Esophagus squamous epithelium (tissue), 5 donors: ENCODE data around the gene LCN9. TPM values are rescaled to one million over a fixed set of nuclear protein-coding genes. Genes with fewer than 3 reads are reported as not detected.

Experiments
- DNase-seq: peaks from one replicate; lab custom pipeline; 2025; lab: John Stamatoyannopoulos, UW
- H3K27ac ChIP-seq, 4 donors: fragments of 200-600 bp; sonication (generic); one replicate each; pipeline ENCODE4 v1.5.1; 2016 to 2019; ENCODE audit warnings: mild to moderate bottlenecking in 1 of 4
- H3K27me3 ChIP-seq, 4 donors: fragments of 200-600 bp; sonication (generic); 1 replicate in 3 of 4; 2 replicates in 1 of 4; pipeline versions ENCODE4 v1.5.1 to v1.6.0; 2017 to 2021; ENCODE audit warnings: antibody characterized with exemption in 1 of 4
- H3K36me3 ChIP-seq, 3 donors: fragments of 200-600 bp; sonication (generic); one replicate each; pipeline ENCODE4 v1.5.1; 2016 to 2019
- H3K4me1 ChIP-seq, 3 donors: fragments of 200-600 bp; sonication (generic); one replicate each; pipeline ENCODE4 v1.5.1; 2017 to 2019
- H3K4me3 ChIP-seq, 4 donors: fragments of 200-600 bp; sonication (generic); 1 replicate in 3 of 4; 2 replicates in 1 of 4; pipeline ENCODE4 v1.5.1; 2016 to 2019; ENCODE audit warnings: mild to moderate bottlenecking in 2 of 4, moderate library complexity in 1 of 4
- H3K9me3 ChIP-seq, 3 donors: fragments of 200-600 bp; sonication (generic); one replicate each; pipeline ENCODE4 v1.5.1; 2016 to 2019
- CTCF ChIP-seq, 6 experiments: fragments of 450-650 bp in 4 of 6; fragments of 200-600 bp in 2 of 6; sonication (generic) in 2 of 6; IDR thresholded peaks; one replicate each; pipeline ENCODE4 v1.5.1; 2016 to 2019; ENCODE audit warnings: antibody characterized with exemption in 6 of 6, mild to moderate bottlenecking in 4 of 6, moderate library complexity in 4 of 6
- POLR2A ChIP-seq, 4 donors: fragments of 450-650 bp; IDR thresholded peaks; one replicate each; pipeline ENCODE4 v1.6.1; 2017; ENCODE audit warnings: antibody characterized with exemption in 4 of 4, mild to moderate bottlenecking in 4 of 4, moderate library complexity in 3 of 4
- whole genome bisulfite sequencing, 2 donors: methylation state at CpG; one replicate each; pipeline ENCODE4 v1.1.5; 2018; 5-methylcytosine and 5-hydroxymethylcytosine counted together
- intact Hi-C: fragments of 100-400 bp; cut with DNase I; formaldehyde crosslinking; loops from one replicate; pipeline ENCODE4 v1.15.0; 2022
- total RNA-seq, 4 donors: library from RNA; depleted of rRNA; stranded (reverse); fragments of >200 nt; gene quantifications; one replicate each; pipeline ENCODE4 v1.1.0, GENCODE V29; 2016
- donor health status: DM: yes; HTN: yes; CAD: no.

The LCN9 gene
- total RNA-seq, 4 donors from 2014 or later: not detected

- Histone ChIP-seq H3K9me3 (peaks cover 0 to 59% (median 32%) of the 10 kb centered on the region in 3 donors), H3K27ac (no peak overlapping the region), H3K4me3 (no peak overlapping the region), H3K4me1 (no peaks in the 10 kb centered on the region), H3K27me3 (peaks cover 0 to 7% (median 0%) of the 10 kb centered on the region in 4 donors), H3K36me3 (no peaks in the 10 kb centered on the region)
- TF ChIP-seq POLR2A (IDR thresholded peaks at IDR 0.05) (no peak), CTCF (IDR thresholded peaks at IDR 0.05) (no peak)
- no peak for DNase-seq
- intact Hi-C loops: no loop called here
- WGBS, 2 donors: 77% methylated on average over 10 of the region's 10 CpGs
These were observed 14.4 kb upstream of the LCN9 start for GRCh38 chr9:135648494-135649410.

- H3K36me3 ChIP-seq: no peaks in the 10 kb centered on the region
- peaks cover 0 to 51% (median 28%) of the 10 kb centered on the region in 3 donors for H3K9me3 ChIP-seq
- H3K27me3 ChIP-seq: peaks cover 0 to 9% (median 0%) of the 10 kb centered on the region in 4 donors
- 61 to 70% methylated on average over 2 of the region's 2 CpGs for WGBS, 2 donors
- no peaks in the 10 kb centered on the region for H3K4me1 ChIP-seq
- no peak for TF ChIP-seq CTCF (IDR thresholded peaks at IDR 0.05)
- no peak for TF ChIP-seq POLR2A (IDR thresholded peaks at IDR 0.05)
- no peak overlapping the region for H3K4me3 ChIP-seq
- H3K27ac ChIP-seq: no peak overlapping the region
- intact Hi-C loops: no loop called here
- DNase-seq: no peak
These were observed 13.6 kb upstream of the LCN9 start for GRCh38 chr9:135649508-135649907.

GRCh38 chr9:135650408-135650807, 12.7 kb upstream of the LCN9 start:
- intact Hi-C loops: no loop called here
- Histone ChIP-seq H3K4me1 (no peaks in the 10 kb centered on the region), H3K4me3 (no peak overlapping the region), H3K27me3 (peaks cover 0 to 18% (median 0%) of the 10 kb centered on the region in 4 donors), H3K9me3 (peaks cover 0 to 42% (median 20%) of the 10 kb centered on the region in 3 donors), H3K27ac (no peak overlapping the region), H3K36me3 (no peaks in the 10 kb centered on the region)
- DNase-seq: no peak
- TF ChIP-seq POLR2A (IDR thresholded peaks at IDR 0.05): no peak
- no peak for TF ChIP-seq CTCF (IDR thresholded peaks at IDR 0.05)
- WGBS, 2 donors: 85 to 92% methylated on average over 17 of the region's 17 CpGs

GRCh38 chr9:135655317-135655716, 7.8 kb upstream of the LCN9 start:
- no peak for DNase-seq
- TF ChIP-seq CTCF (IDR thresholded peaks at IDR 0.05) (no peak), POLR2A (IDR thresholded peaks at IDR 0.05) (no peak)
- 46% methylated on average over 3 of the region's 8 CpGs; no CpG with 5 or more reads in 1 of the 2 donors for WGBS, 2 donors
- Histone ChIP-seq H3K36me3 (no peaks in the 10 kb centered on the region), H3K27me3 (peaks cover 0 to 30% (median 0%) of the 10 kb centered on the region in 4 donors), H3K9me3 (no peaks in the 10 kb centered on the region), H3K4me3 (no peak overlapping the region), H3K4me1 (no peaks in the 10 kb centered on the region), H3K27ac (no peak overlapping the region)
- intact Hi-C loops: no loop called here

GRCh38 chr9:135657416-135657815, 5.7 kb upstream of the LCN9 start:
- Histone ChIP-seq H3K27me3 (peaks cover 0 to 30% (median 0%) of the 10 kb centered on the region in 4 donors), H3K4me1 (no peaks in the 10 kb centered on the region), H3K36me3 (no peaks in the 10 kb centered on the region), H3K4me3 (no peak overlapping the region), H3K9me3 (no peaks in the 10 kb centered on the region), H3K27ac (no peak overlapping the region)
- intact Hi-C loops: no loop called here
- TF ChIP-seq CTCF (IDR thresholded peaks at IDR 0.05): no peak
- no peak for TF ChIP-seq POLR2A (IDR thresholded peaks at IDR 0.05)
- 79 to 80% methylated on average over 9 to 14 of the region's 15 CpGs for WGBS, 2 donors
- no peak for DNase-seq
